ENCODE measurements around the gene SMG6.

The SMG6 gene

GRCh38 chr17:2183346-2183745 lies 120.2 kb downstream of the SMG6 start:
- no peak for TF ChIP-seq CTCF (IDR thresholded peaks at IDR 0.05)
- no peak for TF ChIP-seq ZFX (IDR thresholded peaks at IDR 0.05; ENCODE audit: borderline replicate concordance)
- H3K27ac ChIP-seq: no peak overlapping the region

GRCh38 chr17:2181897-2182448 lies 121.6 kb downstream of the SMG6 start:
- no peak overlapping the region for H3K27ac ChIP-seq
- TF ChIP-seq ZFX (IDR thresholded peaks at IDR 0.05; ENCODE audit: borderline replicate concordance): no peak
- TF ChIP-seq CTCF (IDR thresholded peaks at IDR 0.05): no peak

- TF ChIP-seq CTCF (IDR thresholded peaks at IDR 0.05): no peak
- TF ChIP-seq ZFX (IDR thresholded peaks at IDR 0.05; ENCODE audit: borderline replicate concordance): no peak
- no peak overlapping the region for H3K27ac ChIP-seq
These were observed 122.2 kb downstream of the SMG6 start for GRCh38 chr17:2181206-2181896.

GRCh38 chr17:2180768-2181167 lies 122.8 kb downstream of the SMG6 start:
- TF ChIP-seq CTCF (IDR thresholded peaks at IDR 0.05): no peak
- H3K27ac ChIP-seq: no peak overlapping the region

- TF ChIP-seq ZFX (IDR thresholded peaks at IDR 0.05; ENCODE audit: borderline replicate concordance): no peak
- no peak overlapping the region for H3K27ac ChIP-seq
These were observed 123.8 kb downstream of the SMG6 start for GRCh38 chr17:2179615-2180295.

GRCh38 chr17:2178798-2179501 lies 124.6 kb downstream of the SMG6 start:
- H3K27ac ChIP-seq: no peak overlapping the region
- TF ChIP-seq ZFX (IDR thresholded peaks at IDR 0.05; ENCODE audit: borderline replicate concordance) (no peak), CTCF (IDR thresholded peaks at IDR 0.05) (no peak)

- TF ChIP-seq CTCF (IDR thresholded peaks at IDR 0.05) (no peak), ZFX (IDR thresholded peaks at IDR 0.05; ENCODE audit: borderline replicate concordance) (no peak)
- no peak overlapping the region for H3K27ac ChIP-seq
These were observed 126.3 kb downstream of the SMG6 start for GRCh38 chr17:2177235-2177811.

Data from 22Rv1 (cell line).